Osteoblast (primary cell): ENCODE data around the gene FLT1. TPM values are rescaled to one million over a fixed set of nuclear protein-coding genes. Genes with fewer than 3 reads are reported as not detected.

Source experiments
- DNase-seq: peaks from one replicate; pipeline ENCODE4 v3.0.0; 2011; ENCODE audit warnings: low spot score, mixed read lengths; ENCODE audit not compliant: insufficient read length; ENCODE audit errors: missing footprints
- H2AFZ ChIP-seq: 2 replicates; pipeline ENCODE4 v1.6.0; 2011; ENCODE audit warnings: mild to moderate bottlenecking, low read length
- H3K27ac ChIP-seq: 2 replicates; pipeline ENCODE4 v1.5.1; 2011; ENCODE audit warnings: mild to moderate bottlenecking, low read depth, low read length, moderate library complexity
- H3K27me3 ChIP-seq: 2 replicates; pipeline ENCODE4 v1.6.0; 2012; ENCODE audit warnings: mild to moderate bottlenecking, control low read depth, inconsistent platforms, low read length, moderate library complexity; ENCODE audit not compliant: insufficient read depth
- H3K36me3 ChIP-seq: 2 replicates; pipeline ENCODE4 v1.5.1; 2011; ENCODE audit warnings: mild to moderate bottlenecking, low read length, control low read depth, moderate library complexity; ENCODE audit not compliant: insufficient read depth
- H3K4me1 ChIP-seq: 2 replicates; pipeline ENCODE4 v1.5.1; 2011; ENCODE audit warnings: mild to moderate bottlenecking, low read length, control low read depth, moderate library complexity; ENCODE audit not compliant: insufficient read depth
- H3K4me2 ChIP-seq: 2 replicates; pipeline ENCODE4 v1.6.0; 2011; ENCODE audit warnings: mild to moderate bottlenecking, low read length; ENCODE audit not compliant: insufficient read depth
- H3K4me3 ChIP-seq: fragments of 200-600 bp; sonication (generic); 3 replicates; pipeline ENCODE4 v1.5.1; 2012; ENCODE audit warnings: mild to moderate bottlenecking, low read length, inconsistent platforms; ENCODE audit not compliant: insufficient read depth
- H3K79me2 ChIP-seq: 2 replicates; pipeline ENCODE4 v1.6.0; 2012; ENCODE audit warnings: mild to moderate bottlenecking, low read length, control low read depth, inconsistent platforms; ENCODE audit not compliant: insufficient read depth
- H3K9me3 ChIP-seq: 2 replicates; pipeline ENCODE4 v1.5.1; 2011; ENCODE audit warnings: low read depth, low read length, control low read depth
- H4K20me1 ChIP-seq: 2 replicates; pipeline ENCODE4 v1.6.0; 2012; ENCODE audit warnings: mild to moderate bottlenecking, low read length, control low read depth; ENCODE audit not compliant: insufficient read depth
- total RNA-seq: library from RNA; depleted of rRNA; stranded (reverse); fragments of >200 nt; gene quantifications from 2 replicates; pipeline ENCODE4 v1.2.3, GENCODE V29; 2012
- TF ChIP-seq, protein P1 (sequence below): IDR thresholded peaks from 2 replicates; pipeline ENCODE4 v1.5.1; 2011; ENCODE audit warnings: mild to moderate bottlenecking, low read depth, low read length, moderate library complexity; ENCODE audit errors: extremely low read depth

The FLT1 gene
- total RNA-seq, 1 donor: not detected

DNA sequence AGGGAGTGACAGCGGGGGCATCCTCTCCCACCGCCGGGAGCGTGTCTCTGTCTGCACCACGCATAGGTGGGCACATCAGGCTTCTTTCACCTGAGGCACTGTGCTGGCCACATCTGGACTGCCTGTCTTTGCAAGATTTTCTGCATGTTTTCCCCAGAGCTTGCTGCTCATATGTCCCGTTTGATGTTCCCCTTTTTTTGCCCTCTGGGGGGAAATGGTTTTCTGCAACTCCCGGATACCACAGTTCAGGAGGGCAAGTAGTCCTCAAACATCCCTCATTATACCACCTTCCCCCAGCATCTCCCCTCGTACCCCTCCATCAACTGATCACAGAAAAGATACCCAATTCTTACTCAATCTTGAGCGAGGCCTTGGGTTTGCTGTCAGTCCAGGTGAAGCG is 188.6 kb downstream of the FLT1 start:
- TF ChIP-seq, protein P1, sequence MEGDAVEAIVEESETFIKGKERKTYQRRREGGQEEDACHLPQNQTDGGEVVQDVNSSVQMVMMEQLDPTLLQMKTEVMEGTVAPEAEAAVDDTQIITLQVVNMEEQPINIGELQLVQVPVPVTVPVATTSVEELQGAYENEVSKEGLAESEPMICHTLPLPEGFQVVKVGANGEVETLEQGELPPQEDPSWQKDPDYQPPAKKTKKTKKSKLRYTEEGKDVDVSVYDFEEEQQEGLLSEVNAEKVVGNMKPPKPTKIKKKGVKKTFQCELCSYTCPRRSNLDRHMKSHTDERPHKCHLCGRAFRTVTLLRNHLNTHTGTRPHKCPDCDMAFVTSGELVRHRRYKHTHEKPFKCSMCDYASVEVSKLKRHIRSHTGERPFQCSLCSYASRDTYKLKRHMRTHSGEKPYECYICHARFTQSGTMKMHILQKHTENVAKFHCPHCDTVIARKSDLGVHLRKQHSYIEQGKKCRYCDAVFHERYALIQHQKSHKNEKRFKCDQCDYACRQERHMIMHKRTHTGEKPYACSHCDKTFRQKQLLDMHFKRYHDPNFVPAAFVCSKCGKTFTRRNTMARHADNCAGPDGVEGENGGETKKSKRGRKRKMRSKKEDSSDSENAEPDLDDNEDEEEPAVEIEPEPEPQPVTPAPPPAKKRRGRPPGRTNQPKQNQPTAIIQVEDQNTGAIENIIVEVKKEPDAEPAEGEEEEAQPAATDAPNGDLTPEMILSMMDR: no peak
- Histone ChIP-seq H3K4me1 (no peaks in the 10 kb centered on the region), H3K36me3 (no peaks in the 10 kb centered on the region), H4K20me1 (no peaks in the 10 kb centered on the region), H3K4me3 (no peak overlapping the region), H3K4me2 (no peak overlapping the region), H3K27ac (no peak overlapping the region), H2AFZ (no peak overlapping the region), H3K79me2 (no peaks in the 10 kb centered on the region), H3K9me3 (no peaks in the 10 kb centered on the region), H3K27me3 (no peaks in the 10 kb centered on the region)
- no peak for DNase-seq

DNA sequence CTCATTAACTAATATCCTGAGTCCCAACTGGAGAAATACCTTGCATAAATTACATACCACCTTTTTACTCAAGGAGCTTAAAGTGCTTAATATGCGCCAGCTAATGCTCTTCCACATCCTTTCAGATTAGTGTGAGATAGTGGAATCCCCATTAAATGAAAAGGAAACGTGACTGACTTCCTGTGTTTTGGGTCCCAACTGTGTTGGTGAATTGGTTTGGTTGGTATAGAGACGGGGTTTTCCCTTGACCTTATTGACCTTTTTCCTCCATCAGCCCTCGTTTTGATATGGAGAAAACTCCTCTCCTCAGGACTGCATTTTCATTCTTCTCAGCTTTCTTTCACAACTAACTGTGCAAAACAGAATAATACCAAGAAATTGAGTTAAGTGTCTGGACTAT is 193.1 kb downstream of the FLT1 start:
- no peak overlapping the region for H3K4me3 ChIP-seq
- no peaks in the 10 kb centered on the region for H3K79me2 ChIP-seq
- H3K27me3 ChIP-seq: no peaks in the 10 kb centered on the region
- H3K9me3 ChIP-seq: no peaks in the 10 kb centered on the region
- no peak overlapping the region for H3K4me2 ChIP-seq
- H4K20me1 ChIP-seq: no peaks in the 10 kb centered on the region
- H2AFZ ChIP-seq: no peak overlapping the region
- H3K36me3 ChIP-seq: no peaks in the 10 kb centered on the region
- H3K27ac ChIP-seq: no peak overlapping the region
- no peaks in the 10 kb centered on the region for H3K4me1 ChIP-seq
- TF ChIP-seq, protein P1: no peak
- no peak for DNase-seq

DNA sequence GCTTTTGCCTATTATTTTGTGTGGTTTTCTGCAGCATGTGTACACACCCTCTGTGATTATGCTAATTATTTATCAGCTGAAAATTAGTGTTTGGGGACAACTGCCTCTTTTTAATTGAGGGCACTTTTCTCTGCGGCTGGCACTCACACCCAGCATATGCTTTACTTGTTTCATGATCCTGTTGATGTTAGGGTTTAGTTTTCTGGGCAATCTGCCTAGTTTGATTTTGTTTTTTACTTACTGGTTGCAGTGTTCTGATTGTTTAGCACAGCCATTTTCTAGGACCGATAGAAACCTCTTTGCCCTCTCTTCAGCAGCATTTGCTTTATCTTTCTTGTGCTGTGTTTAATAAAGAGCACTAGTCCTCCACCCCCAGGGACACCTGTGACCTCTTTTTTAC is 195.0 kb downstream of the FLT1 start:
- no peak overlapping the region for H3K4me2 ChIP-seq
- no peak for DNase-seq
- H3K79me2 ChIP-seq: no peaks in the 10 kb centered on the region

DNA sequence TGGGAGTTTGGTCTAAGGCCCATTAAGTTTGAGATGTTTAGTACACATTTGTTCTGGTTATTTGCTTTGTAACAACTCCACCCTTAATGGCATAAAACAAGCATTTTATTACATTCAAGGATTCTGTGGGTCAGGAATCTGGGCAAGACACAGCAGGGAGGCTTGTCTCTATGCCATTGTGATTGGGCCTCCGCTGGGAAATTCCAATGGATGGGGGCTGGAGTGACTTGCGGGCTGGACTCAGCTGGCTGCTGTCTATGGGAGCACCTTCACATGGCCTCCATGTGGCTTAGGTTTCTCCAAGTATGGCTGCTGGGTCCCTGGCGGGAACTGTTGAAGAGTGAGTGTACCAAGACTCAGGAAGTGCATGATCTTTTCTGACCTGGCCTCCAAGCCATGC is 197.6 kb downstream of the FLT1 start:
- Histone ChIP-seq H4K20me1 (no peaks in the 10 kb centered on the region), H3K79me2 (no peaks in the 10 kb centered on the region), H2AFZ (no peak overlapping the region), H3K9me3 (no peaks in the 10 kb centered on the region), H3K4me1 (no peaks in the 10 kb centered on the region), H3K27me3 (no peaks in the 10 kb centered on the region), H3K4me3 (no peak overlapping the region), H3K27ac (no peak overlapping the region), H3K4me2 (no peak overlapping the region), H3K36me3 (peaks cover 11% of the 10 kb centered on the region)
- DNase-seq: no peak
- TF ChIP-seq, protein P1: no peak

More for the DNA sequence above, 195.0 kb downstream of the FLT1 start:
- Histone ChIP-seq H3K9me3 (no peaks in the 10 kb centered on the region), H3K27me3 (no peaks in the 10 kb centered on the region), H4K20me1 (no peaks in the 10 kb centered on the region), H3K36me3 (no peaks in the 10 kb centered on the region), H2AFZ (no peak overlapping the region), H3K4me1 (no peaks in the 10 kb centered on the region), H3K4me3 (no peak overlapping the region), H3K27ac (no peak overlapping the region)
- TF ChIP-seq, protein P1: no peak
